GM06990 (cell line): Measurements from ENCODE around the gene TAS2R20.
"Not testable (repeated sequence)": the region's sequence is repeated elsewhere in the genome, so short reads cannot be mapped to it uniquely, and the experiment has no call there.

Experiments
- DNase-seq: peaks from one replicate; pipeline ENCODE4 v3.0.0-alpha.2; 2011; ENCODE audit not compliant: insufficient read length; ENCODE audit errors: extremely low read depth
- H3K27me3 ChIP-seq: replicated peaks from 2 replicates; pipeline ENCODE4 v1.6.0; 2011; ENCODE audit warnings: low read length; ENCODE audit not compliant: control insufficient read depth, insufficient read depth
- H3K36me3 ChIP-seq: 2 replicates; pipeline ENCODE4 v1.5.1; 2011; ENCODE audit warnings: low read length; ENCODE audit not compliant: control insufficient read depth, insufficient read depth
- H3K4me3 ChIP-seq: replicated peaks from 2 replicates; pipeline ENCODE4 v1.5.1; 2011; ENCODE audit warnings: low read depth, mild to moderate bottlenecking, control low read depth, low read length
- TF ChIP-seq, protein P1 (sequence below): IDR thresholded peaks from 2 replicates; pipeline ENCODE4 v1.5.1; 2011; ENCODE audit warnings: low read length, control low read depth, mild to moderate bottlenecking, inconsistent platforms; ENCODE audit not compliant: insufficient read depth, poor library complexity, severe bottlenecking

The TAS2R20 gene, protein sequence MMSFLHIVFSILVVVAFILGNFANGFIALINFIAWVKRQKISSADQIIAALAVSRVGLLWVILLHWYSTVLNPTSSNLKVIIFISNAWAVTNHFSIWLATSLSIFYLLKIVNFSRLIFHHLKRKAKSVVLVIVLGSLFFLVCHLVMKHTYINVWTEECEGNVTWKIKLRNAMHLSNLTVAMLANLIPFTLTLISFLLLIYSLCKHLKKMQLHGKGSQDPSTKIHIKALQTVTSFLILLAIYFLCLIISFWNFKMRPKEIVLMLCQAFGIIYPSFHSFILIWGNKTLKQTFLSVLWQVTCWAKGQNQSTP

DNA sequence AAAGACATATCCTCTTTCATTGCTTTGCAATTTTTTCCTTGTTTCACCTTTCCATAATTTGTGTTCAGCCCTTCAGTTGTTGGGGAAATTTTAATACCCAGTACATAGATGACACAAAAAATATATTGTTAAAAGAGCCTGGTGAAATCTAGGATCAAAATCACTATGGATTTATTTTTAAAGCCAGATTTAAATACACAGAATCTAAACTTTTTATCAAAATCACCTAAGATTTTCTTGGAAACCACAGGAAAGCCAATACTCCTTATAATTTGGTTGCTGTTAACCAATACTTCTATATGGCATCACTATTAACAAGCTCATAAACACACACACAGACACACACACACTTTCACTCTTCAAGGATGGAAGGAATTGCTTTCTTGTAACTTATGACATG lies at the start of gene TAS2R20:
TSS of gene TAS2R20 (minus strand) at position 101 of the 400 bp plus-strand sequence. CDS start 429 bp downstream, outside the sequence.
- TF ChIP-seq, protein P1, sequence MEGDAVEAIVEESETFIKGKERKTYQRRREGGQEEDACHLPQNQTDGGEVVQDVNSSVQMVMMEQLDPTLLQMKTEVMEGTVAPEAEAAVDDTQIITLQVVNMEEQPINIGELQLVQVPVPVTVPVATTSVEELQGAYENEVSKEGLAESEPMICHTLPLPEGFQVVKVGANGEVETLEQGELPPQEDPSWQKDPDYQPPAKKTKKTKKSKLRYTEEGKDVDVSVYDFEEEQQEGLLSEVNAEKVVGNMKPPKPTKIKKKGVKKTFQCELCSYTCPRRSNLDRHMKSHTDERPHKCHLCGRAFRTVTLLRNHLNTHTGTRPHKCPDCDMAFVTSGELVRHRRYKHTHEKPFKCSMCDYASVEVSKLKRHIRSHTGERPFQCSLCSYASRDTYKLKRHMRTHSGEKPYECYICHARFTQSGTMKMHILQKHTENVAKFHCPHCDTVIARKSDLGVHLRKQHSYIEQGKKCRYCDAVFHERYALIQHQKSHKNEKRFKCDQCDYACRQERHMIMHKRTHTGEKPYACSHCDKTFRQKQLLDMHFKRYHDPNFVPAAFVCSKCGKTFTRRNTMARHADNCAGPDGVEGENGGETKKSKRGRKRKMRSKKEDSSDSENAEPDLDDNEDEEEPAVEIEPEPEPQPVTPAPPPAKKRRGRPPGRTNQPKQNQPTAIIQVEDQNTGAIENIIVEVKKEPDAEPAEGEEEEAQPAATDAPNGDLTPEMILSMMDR, result no peak
- no peaks in the 10 kb centered on the region for H3K27me3 ChIP-seq
- H3K36me3 ChIP-seq, result no peaks in the 10 kb centered on the region
- no peak for DNase-seq
- no peak within 1 kb of the TSS for H3K4me3 ChIP-seq

DNA sequence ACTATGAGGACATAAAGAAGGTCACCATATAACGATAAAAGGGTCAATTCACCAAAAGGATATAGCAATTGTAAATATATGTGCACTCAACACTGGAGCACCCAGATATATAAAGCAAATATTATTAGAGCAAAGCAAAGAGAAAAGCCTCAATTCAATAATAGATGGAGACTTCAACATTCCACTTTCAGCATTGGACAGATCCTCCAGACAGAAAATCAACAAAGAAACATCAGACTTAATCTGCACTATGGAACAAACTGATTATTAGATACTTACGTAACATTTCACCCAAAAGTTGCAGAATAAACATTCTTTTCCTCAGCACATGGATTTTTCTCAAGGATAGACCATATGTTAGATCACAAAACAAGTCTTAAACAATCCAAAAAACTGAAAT lies 43.3 kb upstream of the TAS2R20 start:
- H3K27me3 ChIP-seq, H3K4me3 ChIP-seq, DNase-seq, H3K36me3 ChIP-seq: not testable (repeated sequence)

DNA sequence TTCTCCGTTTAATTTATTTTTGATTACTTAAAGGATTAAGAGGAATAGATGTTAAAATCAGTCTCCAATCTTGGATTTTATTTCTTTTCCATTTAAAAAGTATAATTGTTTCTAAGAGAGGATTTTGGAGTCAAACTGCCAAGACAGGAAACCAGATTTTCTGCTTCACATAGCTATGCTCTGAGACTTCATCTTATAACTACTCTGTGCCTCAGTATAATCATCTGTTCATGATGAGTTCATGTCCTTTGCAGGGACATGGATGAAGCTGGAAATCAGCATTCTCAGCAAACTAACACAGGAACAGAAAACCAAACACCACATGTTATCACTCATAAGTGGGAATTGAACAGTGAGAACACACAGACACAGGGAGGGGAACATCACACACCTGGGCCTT lies 42.1 kb upstream of the TAS2R20 start:
- Histone ChIP-seq H3K27me3 (no peaks in the 10 kb centered on the region), H3K4me3 (no peak overlapping the region), H3K36me3 (no peaks in the 10 kb centered on the region)
- TF ChIP-seq, protein P1, result no peak
- DNase-seq, result no peak

DNA sequence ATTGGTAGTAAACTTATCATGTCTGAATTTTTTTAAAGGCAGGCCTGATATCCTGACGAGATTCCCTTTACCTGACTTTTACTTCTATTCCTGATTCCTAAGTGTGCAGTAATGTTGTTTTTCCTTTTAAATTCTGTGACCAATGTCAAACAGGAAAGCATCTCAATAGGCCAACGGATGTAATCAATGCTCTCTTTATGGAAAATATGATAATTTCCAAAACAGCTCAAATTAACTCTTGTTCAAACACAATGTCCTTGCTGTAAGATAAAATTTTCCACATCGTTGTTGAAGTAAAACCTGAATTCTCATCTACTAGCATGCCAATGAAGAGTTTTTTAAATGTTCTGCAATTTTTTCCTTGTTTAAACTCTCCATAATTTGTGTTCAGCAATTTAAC lies 41.1 kb upstream of the TAS2R20 start:
- no peak for DNase-seq
- TF ChIP-seq, protein P1, result no peak
- H3K36me3 ChIP-seq, result no peaks in the 10 kb centered on the region
- no peak overlapping the region for H3K4me3 ChIP-seq
- H3K27me3 ChIP-seq, result no peaks in the 10 kb centered on the region

DNA sequence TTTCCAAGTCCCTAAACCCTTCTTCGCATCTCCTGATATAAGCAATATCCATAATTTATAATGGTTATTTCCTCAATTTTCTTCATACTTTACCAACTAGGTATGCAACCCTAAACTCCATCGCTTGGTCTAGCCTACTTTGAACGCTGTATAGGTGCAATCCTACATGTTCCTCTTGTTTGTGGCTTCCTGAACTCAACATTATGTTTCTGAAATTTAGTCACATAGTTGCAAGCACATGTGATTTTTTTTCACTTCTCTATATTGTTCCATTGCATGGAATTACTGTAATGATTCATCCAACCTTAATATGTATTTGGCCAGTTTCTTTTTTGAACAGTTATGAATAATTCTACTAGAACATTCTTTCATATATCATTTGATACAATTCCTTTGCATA lies 35.9 kb upstream of the TAS2R20 start:
- H3K4me3 ChIP-seq, H3K27me3 ChIP-seq, DNase-seq, H3K36me3 ChIP-seq: not testable (repeated sequence)

DNA sequence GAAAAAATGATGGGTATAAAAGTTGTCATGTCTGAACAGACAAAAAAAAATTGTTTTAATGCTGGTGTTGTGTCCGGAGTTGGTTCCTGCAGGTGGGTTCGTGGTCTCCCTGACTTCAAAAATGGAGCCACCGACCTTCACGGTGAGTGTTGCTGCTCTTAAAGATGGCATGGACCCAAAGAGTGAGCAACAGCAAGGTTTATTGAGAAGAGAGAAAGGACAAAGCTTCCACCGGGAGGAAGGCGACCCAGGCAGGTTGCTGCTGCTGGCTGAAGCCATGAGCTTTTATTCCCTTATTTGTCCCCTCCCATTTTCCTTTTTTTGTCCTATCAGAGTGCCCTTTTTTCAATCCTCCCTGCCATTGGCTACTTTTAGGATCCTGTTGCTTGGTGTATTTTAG lies 33.2 kb upstream of the TAS2R20 start, which contains the start of gene TAS2R31:
TSS of gene TAS2R31 (minus strand) at position 101 of the 400 bp plus-strand sequence. CDS start at position 29, 72 bp downstream.
- Histone ChIP-seq H3K27me3 (no peaks in the 10 kb centered on the region), H3K4me3 (no peak within 1 kb of the TSS), H3K36me3 (0 out of 2 replicates have a peak, but pooled peaks cover 2% of the 10 kb centered on the region)
- TF ChIP-seq, protein P1, result no peak
- DNase-seq, result no peak
